HL-60 (cell line): ENCODE measurements around the gene RUFY4.

Experiments
- DNase-seq, 2 experiments: peaks; one replicate each; pipeline ENCODE4 v3.0.0-alpha.2; 2010 to 2020; ENCODE audit warnings: low read depth in 1 of 2, low spot score in 1 of 2
- H3K27ac ChIP-seq: fragments of 250-450 bp; sonication (Bioruptor Pico); replicated peaks from 2 replicates; pipeline ENCODE4 v1.5.1; 2020; ENCODE audit warnings: mild to moderate bottlenecking, moderate library complexity
- H3K27me3 ChIP-seq: fragments of 250-450 bp; sonication (Bioruptor Pico); 2 replicates; pipeline ENCODE4 v1.5.1; 2021; ENCODE audit warnings: mild to moderate bottlenecking, moderate library complexity; ENCODE audit not compliant: insufficient read depth, poor library complexity, severe bottlenecking
- H3K4me3 ChIP-seq: replicated peaks from 2 replicates; pipeline ENCODE4 v1.5.1; 2011; ENCODE audit warnings: mild to moderate bottlenecking, control low read depth, low read length; ENCODE audit not compliant: insufficient read depth
- CTCF ChIP-seq: IDR thresholded peaks from one replicate; pipeline ENCODE4 v1.5.1; 2011; ENCODE audit warnings: low read length, control low read depth, inconsistent platforms; ENCODE audit not compliant: insufficient read depth
- GABPA ChIP-seq: IDR thresholded peaks from 2 replicates; pipeline ENCODE4 v1.6.1; 2012; ENCODE audit warnings: low read depth
- POLR2AphosphoS5 ChIP-seq: IDR thresholded peaks from 2 replicates; pipeline ENCODE4 v1.6.1; 2012; ENCODE audit warnings: low read depth
- REST ChIP-seq: IDR thresholded peaks from 2 replicates; pipeline ENCODE4 v1.6.1; 2012; ENCODE audit warnings: low read depth; ENCODE audit not compliant: insufficient replicate concordance
- SPI1 ChIP-seq: IDR thresholded peaks from 2 replicates; pipeline ENCODE4 v1.6.1; 2012; ENCODE audit warnings: low read depth, mild to moderate bottlenecking, borderline replicate concordance

RUFY4 gene

GRCh38 chr2:218081695-218082094, 12.6 kb downstream of the RUFY4 start:
- TF ChIP-seq POLR2AphosphoS5 (no peak), SPI1 (no peak), CTCF (no peak), GABPA (no peak), REST (no peak)
- DNase-seq, result no peak
- H3K4me3 ChIP-seq, result no peak overlapping the region
- no peak overlapping the region for H3K27ac ChIP-seq
- no peaks in the 10 kb centered on the region for H3K27me3 ChIP-seq

- no peak overlapping the region for H3K27ac ChIP-seq
- H3K4me3 ChIP-seq, result no peak overlapping the region
- no peak for DNase-seq
- H3K27me3 ChIP-seq, result no peaks in the 10 kb centered on the region
- TF ChIP-seq GABPA, result no peak
- TF ChIP-seq POLR2AphosphoS5, result no peak
- no peak for TF ChIP-seq CTCF
- TF ChIP-seq REST, result no peak
- no peak for TF ChIP-seq SPI1
Observed at GRCh38 chr2:218082586-218083351, 13.7 kb downstream of the RUFY4 start.

- H3K4me3 ChIP-seq, result no peak overlapping the region
- H3K27ac ChIP-seq, result no peak overlapping the region
- no peak for DNase-seq
- H3K27me3 ChIP-seq, result no peaks in the 10 kb centered on the region
- TF ChIP-seq CTCF (no peak), POLR2AphosphoS5 (no peak), SPI1 (no peak), REST (no peak), GABPA (no peak)
Observed at GRCh38 chr2:218083352-218083676, 14.3 kb downstream of the RUFY4 start.
